Skeletal muscle satellite cell (primary cell): ENCODE measurements around the gene MEX3B.

Source experiments
- H3K27me3 ChIP-seq: 2 replicates; pipeline ENCODE4 v1.7.0; 2013; ENCODE audit warnings: low read length; ENCODE audit not compliant: control insufficient read depth, insufficient read depth
- H3K36me3 ChIP-seq: 2 replicates; pipeline ENCODE4 v1.7.0; 2013; ENCODE audit warnings: mild to moderate bottlenecking, control low read depth, low read length; ENCODE audit not compliant: insufficient read depth
- H3K4me1 ChIP-seq: 2 replicates; pipeline ENCODE4 v1.7.0; 2013; ENCODE audit warnings: low read length; ENCODE audit not compliant: control insufficient read depth, insufficient read depth
- H3K4me2 ChIP-seq: 2 replicates; pipeline ENCODE4 v1.7.0; 2013; ENCODE audit warnings: mild to moderate bottlenecking, low read length
- H3K4me3 ChIP-seq: 2 replicates; pipeline ENCODE4 v1.7.0; 2013; ENCODE audit warnings: low read length
- H3K9ac ChIP-seq: 2 replicates; pipeline ENCODE4 v1.7.0; 2013; ENCODE audit warnings: mild to moderate bottlenecking, low read depth, low read length, moderate library complexity
- H3K9me3 ChIP-seq: replicated peaks from 2 replicates; pipeline ENCODE4 v1.7.0; 2013; ENCODE audit warnings: mild to moderate bottlenecking, control low read depth, low read length

MEX3B gene

DNA sequence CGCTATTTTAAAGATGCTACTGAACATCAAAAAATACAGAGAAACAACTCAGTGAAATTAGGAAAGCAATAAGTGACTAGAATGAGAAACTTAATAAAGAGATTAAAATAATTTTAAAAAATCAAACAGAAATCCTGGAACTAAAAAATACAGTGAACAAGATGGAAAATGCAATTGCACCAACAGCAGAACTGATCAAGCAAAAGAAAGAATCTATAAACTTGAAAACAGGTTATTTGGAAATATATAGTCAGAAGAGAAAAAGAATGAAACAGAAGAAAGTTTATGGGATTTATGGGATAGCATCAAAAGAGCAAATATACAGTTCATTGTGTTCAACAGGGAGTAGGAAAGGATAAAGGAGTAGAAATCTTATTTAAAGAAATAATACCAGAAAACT is 53.3 kb downstream of the MEX3B start:
- Histone ChIP-seq H3K36me3 (no peaks in the 10 kb centered on the region), H3K4me2 (no peak overlapping the region), H3K27me3 (no peaks in the 10 kb centered on the region), H3K9me3 (no peaks in the 10 kb centered on the region), H3K4me1 (no peaks in the 10 kb centered on the region), H3K9ac (no peak overlapping the region), H3K4me3 (no peak overlapping the region)
